Measurements from ENCODE around the gene OR1D5.

OR1D5 gene

DNA sequence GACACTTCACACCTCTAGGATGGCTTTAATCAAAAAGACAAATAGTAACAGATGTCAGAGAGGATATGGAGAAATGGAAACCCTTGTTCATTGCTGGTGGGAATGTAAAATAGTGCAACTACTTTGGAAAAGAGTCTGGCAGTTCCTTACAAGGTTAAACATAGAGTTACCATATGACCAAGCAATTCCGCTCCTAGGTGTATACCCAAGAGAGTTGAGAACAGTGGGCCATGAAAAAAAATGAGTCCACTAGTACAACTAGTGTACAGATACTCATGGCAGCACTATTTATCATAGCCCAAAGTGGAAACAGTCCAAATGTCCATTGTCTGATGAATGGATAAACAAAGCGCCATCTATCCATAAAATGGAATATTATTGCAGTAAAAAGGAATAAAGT lies 39.1 kb downstream of the OR1D5 start:
- Histone ChIP-seq H3K4me1 (no peaks in the 10 kb centered on the region), H3K27ac (no peak overlapping the region), H3K79me2 (no peaks in the 10 kb centered on the region), H3K9me3 (ENCODE audit: control insufficient read depth, low read length) (no peaks in the 10 kb centered on the region), H2AFZ (no peak overlapping the region), H3K4me3 (ENCODE audit: low read depth, low read length) (no peak overlapping the region), H3K9ac (no peak overlapping the region), H3K4me2 (ENCODE audit: low read length) (no peak overlapping the region), H3K27me3 (ENCODE audit: control insufficient read depth, insufficient read depth, low read length) (no peaks in the 10 kb centered on the region), H3K36me3 (ENCODE audit: control insufficient read depth, insufficient read depth, low read length) (no peaks in the 10 kb centered on the region)
- TF ChIP-seq, protein P1, sequence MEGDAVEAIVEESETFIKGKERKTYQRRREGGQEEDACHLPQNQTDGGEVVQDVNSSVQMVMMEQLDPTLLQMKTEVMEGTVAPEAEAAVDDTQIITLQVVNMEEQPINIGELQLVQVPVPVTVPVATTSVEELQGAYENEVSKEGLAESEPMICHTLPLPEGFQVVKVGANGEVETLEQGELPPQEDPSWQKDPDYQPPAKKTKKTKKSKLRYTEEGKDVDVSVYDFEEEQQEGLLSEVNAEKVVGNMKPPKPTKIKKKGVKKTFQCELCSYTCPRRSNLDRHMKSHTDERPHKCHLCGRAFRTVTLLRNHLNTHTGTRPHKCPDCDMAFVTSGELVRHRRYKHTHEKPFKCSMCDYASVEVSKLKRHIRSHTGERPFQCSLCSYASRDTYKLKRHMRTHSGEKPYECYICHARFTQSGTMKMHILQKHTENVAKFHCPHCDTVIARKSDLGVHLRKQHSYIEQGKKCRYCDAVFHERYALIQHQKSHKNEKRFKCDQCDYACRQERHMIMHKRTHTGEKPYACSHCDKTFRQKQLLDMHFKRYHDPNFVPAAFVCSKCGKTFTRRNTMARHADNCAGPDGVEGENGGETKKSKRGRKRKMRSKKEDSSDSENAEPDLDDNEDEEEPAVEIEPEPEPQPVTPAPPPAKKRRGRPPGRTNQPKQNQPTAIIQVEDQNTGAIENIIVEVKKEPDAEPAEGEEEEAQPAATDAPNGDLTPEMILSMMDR (IDR thresholded peaks at IDR 0.05): no peak

DNA sequence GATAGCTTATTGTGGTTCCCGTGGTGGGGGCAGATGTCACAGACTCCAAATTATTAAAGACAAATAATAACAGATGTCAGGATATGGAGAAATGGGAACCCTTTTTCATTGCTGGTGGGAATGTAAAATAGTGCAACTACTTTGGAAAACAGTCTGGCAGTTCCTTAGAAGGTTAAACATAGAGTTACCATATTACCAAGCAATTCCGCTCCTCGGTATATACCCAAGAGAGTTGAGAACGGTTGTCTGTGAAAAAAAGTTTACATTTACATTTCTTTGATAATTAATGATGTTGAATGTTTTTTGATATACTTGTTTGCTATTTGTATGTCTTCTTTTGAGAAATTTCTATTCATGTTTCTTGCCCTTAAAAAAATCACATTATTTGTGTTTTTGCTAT lies 41.2 kb downstream of the OR1D5 start:
- no peaks in the 10 kb centered on the region for H3K9me3 ChIP-seq (ENCODE audit: control insufficient read depth, low read length)
- H3K4me2 ChIP-seq (ENCODE audit: low read length): no peak overlapping the region
- no peak overlapping the region for H3K27ac ChIP-seq
- no peaks in the 10 kb centered on the region for H3K27me3 ChIP-seq (ENCODE audit: control insufficient read depth, insufficient read depth, low read length)
- no peak overlapping the region for H3K4me3 ChIP-seq (ENCODE audit: low read depth, low read length)
- no peaks in the 10 kb centered on the region for H3K36me3 ChIP-seq (ENCODE audit: control insufficient read depth, insufficient read depth, low read length)
- no peaks in the 10 kb centered on the region for H3K79me2 ChIP-seq
- no peak overlapping the region for H3K9ac ChIP-seq
- no peak overlapping the region for H2AFZ ChIP-seq
- H3K4me1 ChIP-seq: no peaks in the 10 kb centered on the region
- TF ChIP-seq, protein P1 (IDR thresholded peaks at IDR 0.05): no peak

DNA sequence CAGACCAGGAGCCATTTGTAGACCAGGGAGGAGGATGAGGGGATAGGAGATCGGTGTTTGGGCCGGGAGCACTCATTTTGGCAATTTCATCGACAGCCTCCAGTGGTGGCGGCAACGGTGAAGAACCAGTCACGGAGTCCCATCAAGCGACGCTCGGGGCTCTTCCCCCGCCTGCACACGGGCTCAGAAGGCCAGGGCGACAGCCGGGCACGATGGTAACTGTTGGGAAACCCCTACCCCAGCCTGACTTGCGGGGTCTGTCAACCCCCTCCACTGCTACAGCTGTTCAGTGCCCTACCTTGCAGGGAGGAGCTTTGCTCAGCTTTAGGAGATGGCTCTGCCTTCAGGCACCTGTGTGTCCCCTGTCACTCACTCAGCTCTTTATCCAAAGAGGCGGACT lies 43.0 kb downstream of the OR1D5 start:
- Histone ChIP-seq H2AFZ (no peak overlapping the region), H3K9ac (no peak overlapping the region), H3K79me2 (no peaks in the 10 kb centered on the region), H3K27me3 (ENCODE audit: control insufficient read depth, insufficient read depth, low read length) (no peaks in the 10 kb centered on the region), H3K9me3 (ENCODE audit: control insufficient read depth, low read length) (no peaks in the 10 kb centered on the region), H3K4me3 (ENCODE audit: low read depth, low read length) (no peak overlapping the region), H3K36me3 (ENCODE audit: control insufficient read depth, insufficient read depth, low read length) (no peaks in the 10 kb centered on the region), H3K27ac (no peak overlapping the region), H3K4me1 (no peaks in the 10 kb centered on the region), H3K4me2 (ENCODE audit: low read length) (no peak overlapping the region)
- TF ChIP-seq, protein P1 (IDR thresholded peaks at IDR 0.05): no peak

DNA sequence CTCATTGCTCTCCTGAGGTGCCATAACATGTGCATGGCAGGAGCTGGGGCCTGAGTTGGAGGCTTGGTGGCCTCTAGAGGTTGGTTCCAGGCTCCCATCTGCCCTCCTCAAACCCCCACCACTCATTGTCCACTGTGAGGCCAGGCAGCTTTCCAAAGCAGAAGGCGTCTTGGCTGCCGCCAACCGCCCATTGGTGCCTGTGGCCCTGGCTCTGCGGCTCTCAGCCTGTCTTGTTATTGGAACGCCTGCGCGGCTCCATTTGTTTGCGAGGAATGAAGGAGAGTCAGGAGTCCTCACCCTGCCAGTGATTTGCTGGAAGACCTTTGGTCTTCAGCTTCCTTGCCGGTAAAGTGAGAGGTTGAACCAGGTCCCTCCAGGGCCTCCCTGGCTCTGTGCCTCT lies 43.6 kb downstream of the OR1D5 start:
- no peak overlapping the region for H2AFZ ChIP-seq
- no peak overlapping the region for H3K4me2 ChIP-seq (ENCODE audit: low read length)
- H3K9me3 ChIP-seq (ENCODE audit: control insufficient read depth, low read length): no peaks in the 10 kb centered on the region
- H3K36me3 ChIP-seq (ENCODE audit: control insufficient read depth, insufficient read depth, low read length): no peaks in the 10 kb centered on the region
- no peak overlapping the region for H3K27ac ChIP-seq
- TF ChIP-seq, protein P1 (IDR thresholded peaks at IDR 0.05): no peak
- H3K27me3 ChIP-seq (ENCODE audit: control insufficient read depth, insufficient read depth, low read length): no peaks in the 10 kb centered on the region
- no peak overlapping the region for H3K9ac ChIP-seq
- no peaks in the 10 kb centered on the region for H3K79me2 ChIP-seq
- H3K4me1 ChIP-seq: no peaks in the 10 kb centered on the region
- H3K4me3 ChIP-seq (ENCODE audit: low read depth, low read length): no peak overlapping the region

DNA sequence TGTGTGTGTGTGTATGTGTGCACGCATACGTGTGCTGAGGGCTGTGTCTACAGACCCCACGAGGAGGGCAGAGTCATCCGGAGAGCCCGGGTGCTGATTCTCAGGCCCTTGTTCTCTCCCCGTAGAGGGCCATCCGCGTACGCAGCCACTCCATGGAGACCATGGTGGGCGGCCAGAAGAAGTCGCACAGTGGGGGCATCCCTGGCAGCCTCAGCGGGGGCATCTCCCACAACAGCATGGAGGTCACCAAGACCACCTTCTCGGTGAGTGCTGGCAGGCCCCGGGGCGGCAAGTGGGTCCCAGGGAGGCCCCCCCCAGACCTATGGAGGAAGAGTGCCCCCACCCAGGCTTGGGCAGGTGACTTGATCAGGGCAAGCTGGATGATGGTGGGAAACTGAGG lies 45.5 kb downstream of the OR1D5 start:
- Histone ChIP-seq H3K4me2 (ENCODE audit: low read length) (no peak overlapping the region), H3K9ac (no peak overlapping the region), H3K4me1 (no peaks in the 10 kb centered on the region), H3K4me3 (ENCODE audit: low read depth, low read length) (no peak overlapping the region), H3K9me3 (ENCODE audit: control insufficient read depth, low read length) (no peaks in the 10 kb centered on the region), H2AFZ (no peak overlapping the region), H3K79me2 (no peaks in the 10 kb centered on the region), H3K36me3 (ENCODE audit: control insufficient read depth, insufficient read depth, low read length) (no peaks in the 10 kb centered on the region), H3K27ac (no peak overlapping the region), H3K27me3 (ENCODE audit: control insufficient read depth, insufficient read depth, low read length) (no peaks in the 10 kb centered on the region)
- TF ChIP-seq, protein P1 (IDR thresholded peaks at IDR 0.05): no peak
